Heart right ventricle (tissue), 16 donors: Measurements from ENCODE around the gene ZNF28. TPM values are rescaled to one million over a fixed set of nuclear protein-coding genes. Genes with fewer than 3 reads are reported as not detected.
"Not testable (repeated sequence)": the region's sequence is repeated elsewhere in the genome, so short reads cannot be mapped to it uniquely, and the experiment has no call there.

Source experiments
- ATAC-seq, 8 donors: fragments of 200-7000 bp; cut with Tn5 transposase; one replicate each; pipeline ENCODE4 v1.9.1; 2020; ENCODE audit warnings: mild to moderate bottlenecking in 8 of 8, moderate library complexity in 8 of 8, moderate number of reproducible peaks in 1 of 8
- DNase-seq, 2 donors: peaks; one replicate each; pipeline ENCODE4 v3.0.0-alpha.2; 2020
- H3K27ac ChIP-seq, 10 donors: fragments of 200-600 bp; sonication (generic) in 2 of 10; one replicate each; pipeline versions ENCODE4 v1.5.0 to v1.8.0; 2020 to 2022; ENCODE audit warnings: mild to moderate bottlenecking in 3 of 10
- H3K27me3 ChIP-seq, 7 donors: fragments of 200-600 bp; one replicate each; pipeline ENCODE4 v1.8.0; 2021 to 2022; ENCODE audit warnings: mild to moderate bottlenecking in 2 of 7
- H3K36me3 ChIP-seq, 9 donors: fragments of 200-600 bp; sonication (generic) in 1 of 9; one replicate each; pipeline versions ENCODE4 v1.5.0 to v1.8.0; 2020 to 2022; ENCODE audit warnings: mild to moderate bottlenecking in 2 of 9
- H3K4me1 ChIP-seq, 9 donors: fragments of 200-600 bp; sonication (generic) in 1 of 9; one replicate each; pipeline versions ENCODE4 v1.5.0 to v1.8.0; 2020 to 2022; ENCODE audit warnings: mild to moderate bottlenecking in 4 of 9
- H3K4me3 ChIP-seq, 10 donors: fragments of 200-600 bp; sonication (generic) in 2 of 10; one replicate each; pipeline versions ENCODE4 v1.5.0 to v1.8.0; 2020 to 2022; ENCODE audit warnings: mild to moderate bottlenecking in 7 of 10, moderate library complexity in 2 of 10
- H3K9me3 ChIP-seq, 11 donors: fragments of 200-600 bp in 10 of 11; sonication (generic) in 2 of 11; one replicate each; pipeline versions ENCODE4 v1.5.0 to v1.8.0; 2013 to 2022; ENCODE audit warnings: mild to moderate bottlenecking in 2 of 11, control low read depth in 1 of 11, moderate library complexity in 1 of 11
- CTCF ChIP-seq, 9 donors: fragments of 200-600 bp; sonication (generic) in 2 of 9; IDR thresholded peaks; one replicate each; pipeline versions ENCODE4 v1.5.0 to v1.8.0; 2021 to 2022; ENCODE audit warnings: antibody characterized with exemption in 9 of 9, mild to moderate bottlenecking in 5 of 9, moderate library complexity in 1 of 9
- WGBS, 2 donors: extraction: QIAGEN DNeasy Blood & Tissue Kit; methylation state at CpG; one replicate each; pipeline ENCODE4 v1.1.7; 2013; ENCODE audit warnings: inconsistent platforms in 1 of 2; 5-methylcytosine and 5-hydroxymethylcytosine counted together
- intact Hi-C, 10 donors: fragments of 100-400 bp; cut with DNase I; formaldehyde crosslinking; loops; one replicate each; pipeline versions ENCODE4 v1.11.1 to v1.14.2; 2022
- polyA plus RNA-seq, 2 donors: library from polyadenylated mRNA; stranded (reverse); fragments of 200-250 nt; gene quantifications; one replicate each; pipeline ENCODE4 v1.2.3, GENCODE V29; 2013
- total RNA-seq, 10 donors: library from RNA; stranded (reverse); fragmentation: NEBNext Ultra II Directional in 3 of 10; extraction: Animal tissue kit (Norgen Biotek cat#: 25700) in 3 of 10; gene quantifications; one replicate each; pipeline versions ENCODE4 v1.2.1 to v1.2.4, GENCODE V29; 2021 to 2023
- donor health status: Arrhythmogenic right ventricular cardiomyopathy.
- donor health status: ischemic (EF 13 %, LVEDD 7.1; RV severe dilation, severe dysfunction).
- donor health status: healthy with polysubstance abuse.
- donor health status: DM: no; HTN: yes; CAD: no.
- donor health status: DM: no; HTN: no; CAD: no.
- donor health status: ischemic (EF 25% LVEDD 6.9; RV normal size, moderate dysfunction).
- donor health status: ischemic (EF 25% LVEDD 5.7; RV mildly dilated, moderate dysfunction).
- donor health status: healthy.
- donor health status: DM: yes; HTN: yes; CAD: no.
- donor health status: Ischemic cardiomyopathy.
- donor health status: ischemic (EF 35%, LVEDD 5.7; RV mildly dilated, moderate dysfunction).
- donor health status: nonischemic (EF 11% LVEDD 7.7; RV severe dilation, severe dysfunction).
- donor health status: DM: yes; HTN: yes; CAD: no.
- donor health status: PGD.
- donor health status: ischemic (EF 29% LVEDD 5.4; RV normal size, mild dysfunction).
- donor health status: nonischemic (EF 23%, LVEDD 6.1; RV moderate dilation, normal function).

ZNF28 gene
- total and polyA plus RNA-seq, 12 donors, result 1.4 to 11.4 (median 9.0) TPM

- 71 to 75% methylated on average over 3 of the region's 3 CpGs for WGBS, 2 donors
- no peaks in the 10 kb centered on the region for H3K4me1 ChIP-seq
- H3K9me3 ChIP-seq, result peaks cover 0 to 12% (median 0%) of the 10 kb centered on the region in 11 donors
- H3K27me3 ChIP-seq, result no peaks in the 10 kb centered on the region
- no peak for ATAC-seq
- DNase-seq, result no peak
- no peak for TF ChIP-seq CTCF (IDR thresholded peaks at IDR 0.05)
- H3K27ac ChIP-seq, result no peak overlapping the region
- intact Hi-C loops, result no loop called here
- no peak overlapping the region for H3K4me3 ChIP-seq
- peaks cover 0 to 54% (median 3%) of the 10 kb centered on the region in 9 donors for H3K36me3 ChIP-seq
These were observed 42.6 kb downstream of the ZNF28 start for GRCh38 chr19:52778811-52779210.

GRCh38 chr19:52756447-52756846 is 65.0 kb downstream of the ZNF28 start:
- DNase-seq, H3K4me1 ChIP-seq, H3K27me3 ChIP-seq, H3K36me3 ChIP-seq, H3K4me3 ChIP-seq, H3K27ac ChIP-seq, ATAC-seq: not testable (repeated sequence)
- intact Hi-C loops, result loop anchor here in 1 of 10 donors (10.0 kb wide), 1 partner anchor 412 kb away; no protein-coding TSS in a partner anchor
- H3K9me3 ChIP-seq, result peaks cover 0 to 20% (median 0%) of the 10 kb centered on the region in 11 donors
- 78 to 94% methylated on average over 2 of the region's 2 CpGs for WGBS, 2 donors

GRCh38 chr19:52749780-52750179 is 71.7 kb downstream of the ZNF28 start:
- no peak for DNase-seq
- Histone ChIP-seq H3K36me3 (no peaks in the 10 kb centered on the region), H3K4me3 (no peak overlapping the region), H3K27me3 (no peaks in the 10 kb centered on the region), H3K27ac (no peak overlapping the region), H3K9me3 (no peaks in the 10 kb centered on the region), H3K4me1 (peaks cover 0 to 4% (median 0%) of the 10 kb centered on the region in 9 donors)
- intact Hi-C loops, result loop anchor here in 5 of 10 donors (2.0 to 10.0 kb wide), 6 partner anchors 145 to 505 kb away; no protein-coding TSS in a partner anchor
- WGBS, 2 donors, result 64 to 65% methylated on average over 4 of the region's 4 CpGs
- ATAC-seq, result no peak
- no peak for TF ChIP-seq CTCF (IDR thresholded peaks at IDR 0.05)

GRCh38 chr19:52748336-52748950 is 73.0 kb downstream of the ZNF28 start:
- intact Hi-C loops, result loop anchor here in 5 of 10 donors (1.0 to 10.0 kb wide), 7 partner anchors 144 to 504 kb away; no protein-coding TSS in a partner anchor
- TF ChIP-seq CTCF (IDR thresholded peaks at IDR 0.05), result peak; percentile 15 to 63 (median 46)
- H3K4me1 ChIP-seq, result peaks cover 0 to 4% (median 0%) of the 10 kb centered on the region in 9 donors
- no peaks in the 10 kb centered on the region for H3K9me3 ChIP-seq
- H3K4me3 ChIP-seq, result no peak overlapping the region
- 32 to 41% methylated on average over 8 of the region's 8 CpGs for WGBS, 2 donors
- H3K27me3 ChIP-seq, result no peaks in the 10 kb centered on the region
- ATAC-seq, result peak in 2 of 8 donors; percentile 46 to 60
- DNase-seq, result peak in 1 of 2 donors; percentile 8
- no peak overlapping the region for H3K27ac ChIP-seq
- no peaks in the 10 kb centered on the region for H3K36me3 ChIP-seq

Other genes starting within 250 kb of the ZNF28 start
- gene ZNF83, start 183.3 kb downstream of the ZNF28 start, total RNA-seq, result 10 to 100 TPM; 10.3 to 21.4 (median 16.7) TPM
- gene ZNF83, start 183.3 kb downstream of the ZNF28 start, polyA plus RNA-seq, result 10 to 100 TPM; 10.7 to 89.3 TPM
- 1 to 10 TPM; 7.0 to 9.8 (median 7.7) TPM for gene ZNF611, start 86.6 kb downstream of the ZNF28 start, total RNA-seq
- 1 to 10 TPM; 2.3 to 5.8 TPM for gene ZNF611, start 86.6 kb downstream of the ZNF28 start, polyA plus RNA-seq
- gene ZNF600, start 34.8 kb downstream of the ZNF28 start, total RNA-seq, result 1 to 10 TPM; 1.5 to 4.0 (median 2.5) TPM
- 1 to 10 TPM; 1.7 to 6.9 TPM for gene ZNF600, start 34.8 kb downstream of the ZNF28 start, polyA plus RNA-seq
- 10 to 100 TPM in 3 of 10 donors, 1 to 10 TPM in 7; 6.1 to 12.7 (median 9.2) TPM for gene ZNF468, start 36.0 kb upstream of the ZNF28 start, total RNA-seq
- 1 to 10 TPM; 5.3 to 9.1 TPM for gene ZNF468, start 36.0 kb upstream of the ZNF28 start, polyA plus RNA-seq
- 10 to 100 TPM in 1 of 10 donors, 1 to 10 TPM in 9; 6.3 to 16.3 (median 7.6) TPM for gene ZNF320, start 76.0 kb upstream of the ZNF28 start, total RNA-seq
- gene ZNF320, start 76.0 kb upstream of the ZNF28 start, polyA plus RNA-seq, result 10 to 100 TPM in 1 of 2 donors, 1 to 10 TPM in 1; 2.7 to 10.0 TPM
- 1 to 10 TPM in 9 of 10 donors, under 1 TPM in 1; 0.76 to 2.3 (median 1.4) TPM for gene ZNF888, start 101.8 kb upstream of the ZNF28 start, total RNA-seq
- gene ZNF888, start 101.8 kb upstream of the ZNF28 start, polyA plus RNA-seq, result 1 to 10 TPM in 1 of 2 donors, under 1 TPM in 1; 0.70 to 1.6 TPM
- 10 to 100 TPM in 1 of 10 donors, 1 to 10 TPM in 9; 3.8 to 11.8 (median 5.6) TPM for gene ZNF816, start 141.2 kb upstream of the ZNF28 start, total RNA-seq
- gene ZNF816, start 141.2 kb upstream of the ZNF28 start, polyA plus RNA-seq, result 1 to 10 TPM; 1.6 to 1.9 TPM
- under 1 TPM in 1 of 10 donors, not detected in 9; 0.19 TPM for gene ERVV-1, start 192.3 kb upstream of the ZNF28 start, total RNA-seq
- gene ERVV-1, start 192.3 kb upstream of the ZNF28 start, polyA plus RNA-seq, result under 1 TPM in 1 of 2 donors, not detected in 1; 0.03 TPM
- gene ERVV-2, start 223.1 kb upstream of the ZNF28 start, total RNA-seq, result not detected
- not detected for gene ERVV-2, start 223.1 kb upstream of the ZNF28 start, polyA plus RNA-seq